PC-3 (cell line): Measurements from ENCODE around the gene C2CD4A. TPM values are rescaled to one million over a fixed set of nuclear protein-coding genes. Genes with fewer than 3 reads are reported as not detected.
A peak's percentile ranks its signal among the peaks of the same experiment; 100 is the strongest.

Experiments used
- ATAC-seq: fragments of 200-7000 bp; cut with Tn5 transposase; 2 replicates; pipeline ENCODE4 v1.9.1; 2020; ENCODE audit warnings: mild to moderate bottlenecking, moderate library complexity
- BruUV-seq: library from RNA; stranded (reverse); fragments of 400-500 nt; replicated peaks from 2 replicates; lab custom pipeline; 2021; lab: Mats Ljungman, UMichigan
- CTCF ChIA-PET: fragments of 300-600 bp; sonication (Branson Sonifier 250); formaldehyde crosslinking; loops from one replicate; lab custom pipeline; 2022; ENCODE audit warnings: antibody characterized with exemption; lab: Charles Lee
- POLR2A ChIA-PET: fragments of 300-600 bp; sonication (Branson Sonifier 250); formaldehyde crosslinking; loops from one replicate; lab custom pipeline; 2022; ENCODE audit warnings: antibody characterized with exemption; ENCODE audit not compliant: unreplicated experiment; lab: Charles Lee
- DNase-seq: peaks from one replicate; pipeline ENCODE4 v3.0.0-alpha.2; 2015
- H2AFZ ChIP-seq: fragments of 300-600 bp; sonication (generic); 2 replicates; pipeline ENCODE4 v1.6.0; 2016; ENCODE audit warnings: antibody characterized with exemption, low read length
- H3F3A ChIP-seq: fragments of 300-600 bp; sonication (generic); one replicate; pipeline ENCODE4 v1.6.0; 2017; ENCODE audit warnings: antibody characterized with exemption, low read length, control low read depth, mild to moderate bottlenecking; ENCODE audit not compliant: unreplicated experiment
- H3K27ac ChIP-seq: fragments of 300-600 bp; sonication (generic); 2 replicates; pipeline ENCODE4 v1.5.1; 2016; ENCODE audit warnings: mild to moderate bottlenecking, low read length
- H3K27me3 ChIP-seq: fragments of 300-600 bp; sonication (generic); 2 replicates; pipeline ENCODE4 v1.6.1; 2016; ENCODE audit warnings: low read length, mixed read lengths
- H3K36me3 ChIP-seq: fragments of 300-600 bp; sonication (generic); 2 replicates; pipeline ENCODE4 v1.6.1; 2016; ENCODE audit warnings: low read depth, mixed run types, low read length, mixed read lengths
- H3K4me1 ChIP-seq: fragments of 300-600 bp; sonication (generic); 2 replicates; pipeline ENCODE4 v1.5.1; 2016; ENCODE audit warnings: low read length; ENCODE audit not compliant: insufficient read depth
- H3K4me2 ChIP-seq: fragments of 300-600 bp; sonication (generic); 2 replicates; pipeline ENCODE4 v1.6.0; 2016; ENCODE audit warnings: low read length
- H3K4me3 ChIP-seq: fragments of 300-600 bp; sonication (generic); 2 replicates; pipeline ENCODE4 v1.5.1; 2016; ENCODE audit warnings: mild to moderate bottlenecking, low read length, mixed read lengths
- H3K79me2 ChIP-seq: fragments of 300-600 bp; sonication (generic); 2 replicates; pipeline ENCODE4 v1.6.1; 2017; ENCODE audit warnings: low read length, mixed read lengths
- H3K9ac ChIP-seq: fragments of 300-600 bp; sonication (generic); 2 replicates; pipeline ENCODE4 v1.6.0; 2016; ENCODE audit warnings: mild to moderate bottlenecking, low read length
- H3K9me2 ChIP-seq: fragments of 300-600 bp; sonication (generic); replicated peaks from 2 replicates; pipeline ENCODE4 v1.6.1; 2016; ENCODE audit warnings: mixed run types, low read length, mixed read lengths
- H3K9me3 ChIP-seq: fragments of 300-600 bp; sonication (generic); 2 replicates; pipeline ENCODE4 v1.6.1; 2016; ENCODE audit warnings: low read length, mixed read lengths
- H4K20me1 ChIP-seq: fragments of 300-600 bp; sonication (generic); 2 replicates; pipeline ENCODE4 v1.6.1; 2016; ENCODE audit warnings: low read length, mixed read lengths
- EZH2 ChIP-seq: fragments of 300-600 bp; sonication (generic); IDR thresholded peaks from one replicate; pipeline ENCODE4 v1.6.1; 2017; ENCODE audit warnings: antibody characterized with exemption, mild to moderate bottlenecking, low read length; ENCODE audit not compliant: unreplicated experiment
- EZH2phosphoT487 ChIP-seq: fragments of 300-600 bp; sonication (generic); IDR thresholded peaks from 2 replicates; pipeline ENCODE4 v1.6.1; 2018; ENCODE audit warnings: mild to moderate bottlenecking, antibody characterized with exemption, low read length, borderline replicate concordance
- intact Hi-C: fragments of 100-400 bp; cut with micrococcal nuclease; formaldehyde crosslinking; loops from 2 replicates; pipeline ENCODE4 v1.9.0; 2023
- total RNA-seq: library from RNA; depleted of rRNA; stranded (reverse); fragments of >200 nt; gene quantifications from 2 replicates; pipeline ENCODE4 v1.2.3, GENCODE V29; 2014
- TF ChIP-seq, protein P1 (sequence below): fragments of 300-600 bp; sonication (generic); conservative IDR thresholded peaks from 2 replicates; pipeline ENCODE4 v1.5.1; 2017; ENCODE audit warnings: antibody characterized with exemption, low read depth, mild to moderate bottlenecking, low read length

The C2CD4A gene
- total RNA-seq, 1 experiment from 2014 or later, result 0.11 TPM

DNA sequence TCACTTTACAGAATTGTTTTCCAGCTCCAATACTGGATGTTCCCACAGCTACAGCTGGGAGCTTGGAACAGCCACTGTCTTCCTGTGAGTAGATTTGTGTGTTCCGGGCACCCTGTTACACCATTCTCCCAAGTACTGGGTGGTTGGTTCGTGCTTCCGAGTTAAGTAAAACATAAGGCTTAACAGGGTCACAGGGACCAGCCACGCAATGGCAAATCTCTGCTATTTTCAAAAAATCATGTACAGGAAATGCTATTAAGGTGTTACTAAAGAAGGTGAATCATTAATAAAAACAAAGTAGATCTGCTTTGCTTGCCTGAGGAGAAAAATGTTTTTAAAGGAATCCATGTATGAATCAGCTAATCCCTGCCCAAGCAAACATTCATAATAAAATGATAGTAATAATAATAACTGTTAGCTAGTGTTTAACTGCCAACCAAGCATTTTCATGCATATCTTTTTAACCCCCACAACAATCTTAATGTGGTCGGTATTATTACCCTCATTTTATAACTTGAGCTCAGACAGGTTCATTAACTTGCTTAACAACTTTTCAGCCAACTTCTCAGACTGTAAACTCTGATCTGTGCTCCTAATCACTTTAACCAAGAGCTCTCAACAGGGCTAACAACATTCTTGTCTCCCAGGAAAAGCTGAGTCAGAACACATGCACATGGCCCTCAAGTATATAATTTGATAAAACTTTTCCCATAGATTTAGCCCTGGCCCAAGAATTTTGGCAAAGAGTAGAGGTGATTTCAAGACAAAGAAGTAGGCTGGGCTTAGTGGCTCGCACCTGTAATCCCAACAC lies 2.7 kb upstream of the C2CD4A start:
- Histone ChIP-seq H3K36me3 (no peaks in the 10 kb centered on the region), H4K20me1 (no peaks in the 10 kb centered on the region), H3K9ac (no peak overlapping the region), H3K9me3 (no peaks in the 10 kb centered on the region), H3K79me2 (peaks cover 3% of the 10 kb centered on the region; the same call in 1 of the 2 replicates), H3K9me2 (no peaks in the 10 kb centered on the region), H3K4me2 (peak overlapping the region; percentile 46), H3K4me3 (no peak overlapping the region), H3K4me1 (peaks cover 29% of the 10 kb centered on the region), H3K27me3 (peaks cover 7% of the 10 kb centered on the region), H3F3A (no peaks in the 10 kb centered on the region), H3K27ac (peak overlapping the region; percentile 45), H2AFZ (0 out of 2 replicates have a peak overlapping the region, but pooled peaks have one; percentile 16)
- CTCF ChIA-PET, result interaction anchor here (0.6 kb wide), 1 partner anchor 14 kb away, joined by 3 read pairs; no protein-coding TSS in a partner anchor
- TF ChIP-seq, protein P1, sequence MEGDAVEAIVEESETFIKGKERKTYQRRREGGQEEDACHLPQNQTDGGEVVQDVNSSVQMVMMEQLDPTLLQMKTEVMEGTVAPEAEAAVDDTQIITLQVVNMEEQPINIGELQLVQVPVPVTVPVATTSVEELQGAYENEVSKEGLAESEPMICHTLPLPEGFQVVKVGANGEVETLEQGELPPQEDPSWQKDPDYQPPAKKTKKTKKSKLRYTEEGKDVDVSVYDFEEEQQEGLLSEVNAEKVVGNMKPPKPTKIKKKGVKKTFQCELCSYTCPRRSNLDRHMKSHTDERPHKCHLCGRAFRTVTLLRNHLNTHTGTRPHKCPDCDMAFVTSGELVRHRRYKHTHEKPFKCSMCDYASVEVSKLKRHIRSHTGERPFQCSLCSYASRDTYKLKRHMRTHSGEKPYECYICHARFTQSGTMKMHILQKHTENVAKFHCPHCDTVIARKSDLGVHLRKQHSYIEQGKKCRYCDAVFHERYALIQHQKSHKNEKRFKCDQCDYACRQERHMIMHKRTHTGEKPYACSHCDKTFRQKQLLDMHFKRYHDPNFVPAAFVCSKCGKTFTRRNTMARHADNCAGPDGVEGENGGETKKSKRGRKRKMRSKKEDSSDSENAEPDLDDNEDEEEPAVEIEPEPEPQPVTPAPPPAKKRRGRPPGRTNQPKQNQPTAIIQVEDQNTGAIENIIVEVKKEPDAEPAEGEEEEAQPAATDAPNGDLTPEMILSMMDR, result no peak
- no peak for TF ChIP-seq EZH2phosphoT487
- TF ChIP-seq EZH2, result no peak
- POLR2A ChIA-PET, result interaction anchor here (0.7 kb wide), 1 partner anchor 78 kb away, joined by 4 read pairs; no protein-coding TSS in a partner anchor
- ATAC-seq, result no peak
- BruUV-seq, result no TSS peak
- intact Hi-C loops, result loop anchor here (5.0 to 10.0 kb wide), 2 partner anchors 48 to 79 kb away; no protein-coding TSS in a partner anchor
- peak; percentile 55 for DNase-seq

GRCh38 chr15:62067448-62068044 lies 769 bp downstream of the C2CD4A start:
- POLR2A ChIA-PET, result no interaction called here
- CTCF ChIA-PET, result no interaction called here
- no peak overlapping the region for H3K27ac ChIP-seq
- no peaks in the 10 kb centered on the region for H3K9me3 ChIP-seq
- H3K4me3 ChIP-seq, result peak overlapping the region; percentile 60
- H3K4me2 ChIP-seq, result peak overlapping the region; percentile 88
- H3K27me3 ChIP-seq, result peaks cover 7% of the 10 kb centered on the region
- BruUV-seq, result no TSS peak
- no peaks in the 10 kb centered on the region for H4K20me1 ChIP-seq
- H3K9me2 ChIP-seq, result no peaks in the 10 kb centered on the region
- no peaks in the 10 kb centered on the region for H3K79me2 ChIP-seq
- intact Hi-C loops, result loop anchor here (10.0 kb wide), 1 partner anchor 83 kb away; no protein-coding TSS in a partner anchor
- H2AFZ ChIP-seq, result peak overlapping the region; percentile 63
- H3K9ac ChIP-seq, result no peak overlapping the region
- no peaks in the 10 kb centered on the region for H3F3A ChIP-seq
- H3K4me1 ChIP-seq, result peaks cover 30% of the 10 kb centered on the region
- DNase-seq (peak; percentile 11), ATAC-seq (peak; percentile 10; the same call in 1 of the 2 replicates)
- TF ChIP-seq, protein P1, result no peak
- no peak for TF ChIP-seq EZH2phosphoT487
- TF ChIP-seq EZH2, result no peak
- no peaks in the 10 kb centered on the region for H3K36me3 ChIP-seq
